MV-4-11 (cell line): Measurements from ENCODE around the gene TLCD3A.
"Not testable (repeated sequence)": the region's sequence is repeated elsewhere in the genome, so short reads cannot be mapped to it uniquely, and the experiment has no call there.

ENCODE experiments used
- DNase-seq: peaks from one replicate; lab custom pipeline; 2025; lab: John Stamatoyannopoulos, UW

TLCD3A gene

GRCh38 chr17:789160-789840, 56.9 kb downstream of the TLCD3A start:
- no peak for DNase-seq

GRCh38 chr17:789931-790873, 57.8 kb downstream of the TLCD3A start:
- not testable (repeated sequence) for DNase-seq

- DNase-seq, result not testable (repeated sequence)
These were observed 58.5 kb downstream of the TLCD3A start for GRCh38 chr17:790874-791247.

GRCh38 chr17:791829-792228, 59.4 kb downstream of the TLCD3A start:
- DNase-seq, result no peak

- DNase-seq, result no peak
These were observed 59.9 kb downstream of the TLCD3A start for GRCh38 chr17:792277-792676.
